GM12874 (cell line): Measurements from ENCODE around the gene UBE2Z.

Experiments
- TF ChIP-seq, protein P1 (sequence below): IDR thresholded peaks from 2 replicates; pipeline ENCODE4 v1.5.1; 2011; ENCODE audit warnings: low read depth, mild to moderate bottlenecking, control low read depth, low read length, moderate library complexity; ENCODE audit not compliant: insufficient read depth

UBE2Z gene

DNA sequence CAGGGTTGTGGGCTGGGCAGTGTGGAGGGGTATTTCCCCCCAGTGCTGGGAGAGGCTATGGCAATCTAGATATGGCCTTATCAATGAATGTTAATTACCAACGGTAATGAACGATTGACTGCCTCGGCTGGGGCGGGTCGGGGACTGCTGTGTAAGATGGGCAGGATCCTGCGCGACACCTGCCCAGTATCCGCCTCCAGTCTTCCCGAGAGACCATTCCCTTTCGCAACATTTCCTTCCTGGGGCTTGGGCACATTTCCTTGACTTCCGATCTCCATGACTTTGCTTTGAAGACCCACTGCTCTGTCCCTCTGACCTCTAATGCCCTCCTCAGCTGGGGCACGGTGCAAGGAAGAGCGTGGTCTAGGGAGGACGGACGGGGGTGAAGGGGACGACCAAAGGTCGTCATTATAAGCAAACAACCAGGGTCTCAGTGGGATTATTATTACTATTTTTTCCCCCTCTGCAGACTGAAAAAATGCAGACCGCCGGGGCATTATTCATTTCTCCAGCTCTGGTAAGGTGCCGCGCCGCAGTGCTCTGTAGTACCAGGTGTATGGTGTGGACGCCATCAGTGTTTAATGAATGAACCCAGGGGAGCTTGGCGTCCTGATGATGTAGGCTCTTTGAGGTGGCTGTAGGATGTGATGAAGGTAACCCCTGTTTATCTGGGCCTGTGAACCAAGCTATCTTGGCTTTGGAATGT is 15.1 kb upstream of the UBE2Z start:
- TF ChIP-seq, protein P1, sequence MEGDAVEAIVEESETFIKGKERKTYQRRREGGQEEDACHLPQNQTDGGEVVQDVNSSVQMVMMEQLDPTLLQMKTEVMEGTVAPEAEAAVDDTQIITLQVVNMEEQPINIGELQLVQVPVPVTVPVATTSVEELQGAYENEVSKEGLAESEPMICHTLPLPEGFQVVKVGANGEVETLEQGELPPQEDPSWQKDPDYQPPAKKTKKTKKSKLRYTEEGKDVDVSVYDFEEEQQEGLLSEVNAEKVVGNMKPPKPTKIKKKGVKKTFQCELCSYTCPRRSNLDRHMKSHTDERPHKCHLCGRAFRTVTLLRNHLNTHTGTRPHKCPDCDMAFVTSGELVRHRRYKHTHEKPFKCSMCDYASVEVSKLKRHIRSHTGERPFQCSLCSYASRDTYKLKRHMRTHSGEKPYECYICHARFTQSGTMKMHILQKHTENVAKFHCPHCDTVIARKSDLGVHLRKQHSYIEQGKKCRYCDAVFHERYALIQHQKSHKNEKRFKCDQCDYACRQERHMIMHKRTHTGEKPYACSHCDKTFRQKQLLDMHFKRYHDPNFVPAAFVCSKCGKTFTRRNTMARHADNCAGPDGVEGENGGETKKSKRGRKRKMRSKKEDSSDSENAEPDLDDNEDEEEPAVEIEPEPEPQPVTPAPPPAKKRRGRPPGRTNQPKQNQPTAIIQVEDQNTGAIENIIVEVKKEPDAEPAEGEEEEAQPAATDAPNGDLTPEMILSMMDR = no peak

DNA sequence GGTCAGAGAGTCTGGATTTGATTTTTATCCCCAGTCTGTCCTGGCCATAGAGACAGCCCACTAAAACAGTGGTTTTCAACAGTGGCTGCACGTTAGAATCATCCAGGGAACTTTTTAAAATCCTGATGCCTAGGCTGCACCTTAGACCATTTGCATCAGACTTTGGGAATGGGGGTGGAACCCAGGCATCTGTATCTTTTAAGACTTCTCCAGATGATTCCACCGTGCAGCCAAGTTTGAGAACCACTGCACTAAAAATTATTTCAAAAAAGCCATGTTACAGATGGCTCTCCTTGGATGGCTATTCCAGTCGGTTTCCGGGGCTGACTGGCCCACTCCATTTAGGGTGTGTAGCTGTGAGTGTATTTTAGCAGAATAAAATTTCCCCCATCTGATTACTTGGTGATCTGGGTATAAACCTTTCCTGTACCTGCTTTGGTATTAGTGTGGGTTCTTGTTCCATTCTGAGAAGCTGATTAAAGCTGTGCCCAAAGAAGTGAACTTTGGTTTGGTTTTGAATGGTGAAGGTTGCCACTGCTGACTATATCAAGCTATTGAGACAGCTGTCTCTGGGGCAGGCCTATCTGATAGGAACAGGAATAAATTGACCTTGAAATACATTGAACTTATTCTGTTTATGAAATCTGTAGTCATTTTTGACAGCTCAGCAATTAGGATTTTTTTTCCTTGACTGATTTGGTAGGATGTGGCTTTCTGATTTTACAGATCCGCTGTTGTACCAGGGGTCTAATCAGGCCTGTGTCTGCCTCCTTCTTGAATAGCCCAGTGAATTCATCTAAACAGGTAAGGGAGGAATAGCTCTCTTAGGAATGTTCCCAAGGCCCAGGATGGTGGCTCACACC is 14.3 kb upstream of the UBE2Z start:
- TF ChIP-seq, protein P1 = no peak

DNA sequence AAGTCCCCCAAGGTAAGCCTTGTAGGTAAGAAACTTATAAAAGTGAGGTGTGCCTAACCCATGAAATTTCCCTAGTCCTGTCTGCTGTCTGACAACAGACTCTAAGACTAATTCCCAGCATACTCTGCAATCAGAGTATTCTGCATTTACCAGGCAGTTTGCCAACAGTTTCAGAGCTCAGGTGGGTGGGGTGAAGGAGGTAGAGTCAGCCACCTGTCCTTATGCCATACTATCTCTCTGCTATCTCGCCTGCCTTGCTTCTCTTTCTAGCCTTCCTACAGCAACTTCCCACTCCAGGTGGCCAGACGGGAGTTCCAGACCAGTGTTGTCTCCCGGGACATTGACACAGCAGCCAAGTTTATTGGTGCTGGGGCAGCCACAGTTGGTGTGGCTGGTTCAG is 13.3 kb upstream of the UBE2Z start:
- TF ChIP-seq, protein P1 = no peak

DNA sequence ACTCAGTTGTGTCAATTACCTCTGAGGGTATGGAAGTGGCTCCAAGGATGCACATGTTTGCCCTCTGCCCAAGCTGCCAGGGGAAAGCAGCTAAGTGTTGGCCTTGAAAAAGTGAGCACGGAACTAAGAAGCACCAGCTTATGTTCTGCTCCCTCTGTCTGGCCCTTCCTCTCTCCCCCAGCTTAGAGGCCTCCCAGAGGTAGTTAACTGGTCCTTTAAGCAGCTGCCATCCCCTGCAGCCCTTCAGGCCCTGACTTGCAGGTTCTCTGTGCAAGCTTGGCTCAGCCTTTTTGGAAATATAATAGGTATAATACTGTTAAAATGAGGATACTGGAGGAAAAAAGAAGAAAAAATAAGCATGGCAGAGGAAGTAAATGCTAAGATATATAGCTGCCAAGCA is 7.0 kb upstream of the UBE2Z start:
- TF ChIP-seq, protein P1 = no peak

DNA sequence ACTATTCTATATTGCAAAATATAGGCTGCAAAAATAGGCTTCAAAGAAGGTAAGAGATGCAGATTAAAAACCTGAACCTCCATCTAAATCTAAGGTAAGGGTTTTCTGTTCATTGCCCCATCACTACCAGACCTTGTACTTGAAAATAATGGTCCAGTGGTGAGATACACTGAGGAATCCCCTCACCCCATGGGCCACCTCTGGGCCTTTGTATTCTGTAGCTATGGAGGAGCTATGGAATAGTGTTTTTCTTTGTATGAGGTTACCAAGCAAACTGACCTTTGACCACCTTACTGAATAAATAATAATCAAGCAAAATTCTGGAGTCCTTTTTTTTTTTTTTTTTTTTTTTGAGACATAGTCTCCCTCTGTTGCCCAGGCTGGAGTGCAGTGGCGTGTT is 4.8 kb upstream of the UBE2Z start:
- TF ChIP-seq, protein P1 = no peak

DNA sequence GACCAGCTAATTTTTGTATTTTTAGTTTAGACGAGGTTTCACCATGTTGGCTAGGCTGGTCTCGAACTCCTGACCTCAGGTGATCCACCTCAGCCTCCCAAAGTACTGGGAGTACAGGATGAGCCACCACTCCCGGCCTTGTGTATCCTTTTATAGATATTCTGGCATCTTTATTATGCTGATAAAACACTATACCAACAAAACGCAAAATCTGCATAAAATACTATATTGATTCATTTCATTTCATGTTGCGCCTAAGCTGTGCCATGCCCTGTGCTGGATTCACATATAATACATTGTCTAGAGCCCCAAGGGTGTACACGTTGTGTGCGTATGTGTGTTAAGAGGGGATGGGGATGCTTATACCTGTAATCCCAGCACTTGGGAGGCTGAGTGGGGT is 3.8 kb upstream of the UBE2Z start:
- TF ChIP-seq, protein P1 = no peak

DNA sequence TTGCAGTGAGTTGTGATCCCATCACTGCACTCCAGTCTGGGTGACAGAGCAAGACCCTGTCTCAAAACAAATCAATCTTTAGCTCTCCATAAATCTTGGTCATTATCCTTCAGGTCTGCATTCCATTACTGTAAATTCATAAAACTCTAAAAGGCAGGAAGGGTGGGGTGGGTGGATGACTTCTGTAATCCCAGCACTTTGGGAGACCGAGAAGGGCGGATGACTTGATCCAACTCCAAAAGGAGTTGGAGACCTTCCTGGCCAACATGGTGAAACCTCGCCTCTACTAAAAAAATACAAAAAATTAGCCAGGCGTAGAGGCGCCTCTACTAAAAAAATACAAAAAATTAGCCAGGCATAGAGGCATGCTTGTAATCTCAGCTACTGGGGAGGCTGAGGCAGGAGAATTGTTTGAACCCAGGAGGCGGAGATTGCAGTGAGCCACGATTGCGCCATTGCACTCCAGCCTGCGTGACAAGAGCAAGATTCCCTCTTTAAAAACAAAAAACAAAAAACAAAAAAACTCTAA is 2.2 kb upstream of the UBE2Z start:
- TF ChIP-seq, protein P1 = no peak
